Ovary (tissue), 3 donors: Measurements from ENCODE around the gene GHITM.

Experiments used
- CTCF ChIP-seq, 3 donors: fragments of 450-650 bp in 2 of 3; fragments of 200-600 bp in 1 of 3; IDR thresholded peaks; one replicate each; pipeline versions ENCODE4 v1.5.1 to v1.8.0; 2016 to 2022; ENCODE audit warnings: antibody characterized with exemption in 3 of 3, mild to moderate bottlenecking in 1 of 3
- POLR2A ChIP-seq: fragments of 450-650 bp; IDR thresholded peaks from one replicate; pipeline ENCODE4 v1.6.1; 2017; ENCODE audit warnings: antibody characterized with exemption, mild to moderate bottlenecking, moderate library complexity
- donor health status: DM: no; HTN: no; CAD: no.

GRCh38 chr10:84201244-84201606 lies 61.9 kb downstream of the GHITM start:
- TF ChIP-seq CTCF (IDR thresholded peaks at IDR 0.05) (no peak), POLR2A (no peak)
